Measurements from ENCODE around the gene ANKRD31. TPM values are rescaled to one million over a fixed set of nuclear protein-coding genes. Genes with fewer than 3 reads are reported as not detected.
"Not testable (repeated sequence)": the region's sequence is repeated elsewhere in the genome, so short reads cannot be mapped to it uniquely, and the experiment has no call there.

Gene ANKRD31
- total and polyA plus RNA-seq, 5 donors = 0.05 to 0.31 (median 0.14) TPM

GRCh38 chr5:75142566-75143136, 94.0 kb downstream of the ANKRD31 start:
- no peak overlapping the region for H3K27ac ChIP-seq (ENCODE audit: low read length)
- 39% methylated on average over 2 of the region's 2 CpGs for WGBS
- no peak for ATAC-seq
- no peak overlapping the region for H3K4me3 ChIP-seq (ENCODE audit: low read length)
- DNase-seq = no peak
- H3K27me3 ChIP-seq (ENCODE audit: control insufficient read depth, insufficient read depth) = no peaks in the 10 kb centered on the region
- intact Hi-C loops (cut with DNase I) = no loop called here
- no peaks in the 10 kb centered on the region for H3K9me3 ChIP-seq (ENCODE audit: control insufficient read depth, low read length)
- H3K4me1 ChIP-seq (ENCODE audit: control insufficient read depth, insufficient read depth, low read length) = no peaks in the 10 kb centered on the region

GRCh38 chr5:75140277-75140676, 96.4 kb downstream of the ANKRD31 start:
- Histone ChIP-seq H3K9me3 (ENCODE audit: control insufficient read depth, low read length) (no peaks in the 10 kb centered on the region), H3K27me3 (ENCODE audit: control insufficient read depth, insufficient read depth) (no peaks in the 10 kb centered on the region), H3K4me1 (ENCODE audit: control insufficient read depth, insufficient read depth, low read length) (no peaks in the 10 kb centered on the region), H3K27ac (ENCODE audit: low read length) (no peak overlapping the region), H3K4me3 (ENCODE audit: low read length) (no peak overlapping the region)
- ATAC-seq (no peak), DNase-seq (no peak)
- 91% methylated on average over 3 of the region's 3 CpGs for WGBS
- intact Hi-C loops (cut with DNase I) = no loop called here

GRCh38 chr5:75138689-75139088, 98.0 kb downstream of the ANKRD31 start:
- ATAC-seq = no peak

GRCh38 chr5:75130818-75131349, 105.8 kb downstream of the ANKRD31 start:
- no peaks in the 10 kb centered on the region for H3K4me1 ChIP-seq (ENCODE audit: control insufficient read depth, insufficient read depth, low read length)
- H3K9me3 ChIP-seq (ENCODE audit: control insufficient read depth, low read length) = no peaks in the 10 kb centered on the region
- intact Hi-C loops (cut with DNase I) = no loop called here
- H3K27ac ChIP-seq (ENCODE audit: low read length) = no peak overlapping the region
- 93% methylated on average over 21 of the region's 21 CpGs for WGBS
- no peaks in the 10 kb centered on the region for H3K27me3 ChIP-seq (ENCODE audit: control insufficient read depth, insufficient read depth)
- DNase-seq (no peak), ATAC-seq (no peak)
- H3K4me3 ChIP-seq (ENCODE audit: low read length) = no peak overlapping the region

More at GRCh38 chr5:75138689-75139088, 98.0 kb downstream of the ANKRD31 start:
- Histone ChIP-seq H3K4me3 (ENCODE audit: low read length) (no peak overlapping the region), H3K27ac (ENCODE audit: low read length) (no peak overlapping the region), H3K4me1 (ENCODE audit: control insufficient read depth, insufficient read depth, low read length) (no peaks in the 10 kb centered on the region), H3K9me3 (ENCODE audit: control insufficient read depth, low read length) (no peaks in the 10 kb centered on the region), H3K27me3 (ENCODE audit: control insufficient read depth, insufficient read depth) (no peaks in the 10 kb centered on the region)
- intact Hi-C loops (cut with DNase I) = no loop called here
- no peak for DNase-seq

DNA sequence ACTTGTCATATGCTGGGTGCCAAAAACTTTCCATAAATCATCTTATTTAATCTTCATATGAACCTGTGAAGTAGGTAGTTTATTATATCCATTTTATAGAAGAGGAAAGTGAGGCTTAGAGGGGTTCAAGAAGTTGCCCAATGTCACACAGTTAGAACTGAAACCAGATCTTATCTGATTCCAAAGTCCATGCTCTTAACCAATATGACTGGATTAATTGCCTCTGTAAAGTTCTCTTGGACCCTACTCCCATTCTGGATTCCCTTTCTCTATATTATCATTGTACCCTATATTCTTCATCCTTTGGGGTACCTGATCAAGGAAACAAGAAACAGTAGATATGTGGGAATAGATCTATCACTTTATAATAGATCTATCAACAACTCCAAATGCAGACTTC, 119.8 kb downstream of the ANKRD31 start:
- Histone ChIP-seq H3K4me1 (ENCODE audit: control insufficient read depth, insufficient read depth, low read length) (no peaks in the 10 kb centered on the region), H3K27ac (ENCODE audit: low read length) (no peak overlapping the region), H3K9me3 (ENCODE audit: control insufficient read depth, low read length) (no peaks in the 10 kb centered on the region), H3K4me3 (ENCODE audit: low read length) (no peak overlapping the region), H3K27me3 (ENCODE audit: control insufficient read depth, insufficient read depth) (no peaks in the 10 kb centered on the region)
- no peak for DNase-seq
- ATAC-seq = no peak
- intact Hi-C loops (cut with DNase I) = no loop called here

DNA sequence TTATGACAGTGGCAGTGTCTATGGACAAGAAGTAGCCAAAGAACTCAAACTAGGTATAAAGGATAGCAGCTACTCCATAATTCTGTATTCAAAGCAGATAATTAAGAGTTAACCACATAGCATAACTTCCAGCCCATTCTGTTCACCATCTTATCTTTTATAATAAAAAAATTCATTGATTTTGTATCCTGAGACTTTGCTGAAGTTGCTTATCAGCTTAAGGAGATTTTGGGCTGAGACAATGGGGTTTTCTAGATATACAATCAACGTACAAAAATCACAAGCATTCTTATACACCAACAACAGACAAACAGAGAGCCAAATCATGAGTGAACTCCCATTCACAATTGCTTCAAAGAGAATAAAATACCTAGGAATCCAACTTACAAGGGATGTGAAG, 122.4 kb downstream of the ANKRD31 start:
- ATAC-seq; H3K9me3 ChIP-seq (ENCODE audit: control insufficient read depth, low read length); DNase-seq; H3K4me3 ChIP-seq (ENCODE audit: low read length); H3K4me1 ChIP-seq (ENCODE audit: control insufficient read depth, insufficient read depth, low read length); H3K27me3 ChIP-seq (ENCODE audit: control insufficient read depth, insufficient read depth); H3K27ac ChIP-seq (ENCODE audit: low read length); intact Hi-C loops (cut with DNase I): not testable (repeated sequence)
- 75% methylated on average over 1 of the region's 1 CpG for WGBS

DNA sequence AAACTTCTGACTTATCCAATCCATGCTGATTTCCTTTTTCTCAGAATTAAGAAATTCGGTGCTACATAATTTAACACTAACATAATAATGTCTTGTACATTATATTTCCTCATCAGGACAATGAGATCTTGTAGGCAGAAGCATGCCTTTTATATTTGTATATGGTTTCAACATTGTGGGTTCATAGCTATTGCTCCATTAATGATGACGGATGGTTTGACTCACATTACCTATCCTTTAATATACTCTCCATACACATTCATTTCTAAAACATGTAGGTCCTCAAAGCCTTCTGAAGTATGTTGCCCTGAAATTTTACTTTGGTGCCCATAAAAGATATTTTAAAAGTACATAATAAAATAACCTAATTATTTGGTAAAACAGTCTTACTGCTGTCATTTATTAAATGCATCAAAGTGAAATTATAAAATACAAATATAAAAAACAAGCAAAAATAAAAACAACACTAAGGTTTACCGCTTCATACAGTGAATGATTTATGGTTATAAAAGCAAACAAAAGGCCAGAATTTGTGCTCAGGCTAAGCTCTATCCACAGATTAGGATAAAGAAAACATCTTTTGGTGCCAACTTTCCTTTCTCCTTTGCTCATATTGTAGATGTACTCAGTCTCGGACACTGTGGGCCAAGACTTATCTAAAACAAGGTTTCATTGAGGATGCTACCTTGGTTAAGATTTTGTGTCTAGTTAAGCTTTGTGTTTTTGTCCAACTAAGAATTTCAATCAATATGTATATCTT, 123.1 kb downstream of the ANKRD31 start:
- no peaks in the 10 kb centered on the region for H3K27me3 ChIP-seq (ENCODE audit: control insufficient read depth, insufficient read depth)
- ATAC-seq = no peak
- no peaks in the 10 kb centered on the region for H3K9me3 ChIP-seq (ENCODE audit: control insufficient read depth, low read length)
- DNase-seq = no peak
- H3K4me1 ChIP-seq (ENCODE audit: control insufficient read depth, insufficient read depth, low read length) = no peaks in the 10 kb centered on the region
- no peak overlapping the region for H3K4me3 ChIP-seq (ENCODE audit: low read length)
- intact Hi-C loops (cut with DNase I) = no loop called here
- WGBS = 80% methylated on average over 4 of the region's 4 CpGs
- no peak overlapping the region for H3K27ac ChIP-seq (ENCODE audit: low read length)

DNA sequence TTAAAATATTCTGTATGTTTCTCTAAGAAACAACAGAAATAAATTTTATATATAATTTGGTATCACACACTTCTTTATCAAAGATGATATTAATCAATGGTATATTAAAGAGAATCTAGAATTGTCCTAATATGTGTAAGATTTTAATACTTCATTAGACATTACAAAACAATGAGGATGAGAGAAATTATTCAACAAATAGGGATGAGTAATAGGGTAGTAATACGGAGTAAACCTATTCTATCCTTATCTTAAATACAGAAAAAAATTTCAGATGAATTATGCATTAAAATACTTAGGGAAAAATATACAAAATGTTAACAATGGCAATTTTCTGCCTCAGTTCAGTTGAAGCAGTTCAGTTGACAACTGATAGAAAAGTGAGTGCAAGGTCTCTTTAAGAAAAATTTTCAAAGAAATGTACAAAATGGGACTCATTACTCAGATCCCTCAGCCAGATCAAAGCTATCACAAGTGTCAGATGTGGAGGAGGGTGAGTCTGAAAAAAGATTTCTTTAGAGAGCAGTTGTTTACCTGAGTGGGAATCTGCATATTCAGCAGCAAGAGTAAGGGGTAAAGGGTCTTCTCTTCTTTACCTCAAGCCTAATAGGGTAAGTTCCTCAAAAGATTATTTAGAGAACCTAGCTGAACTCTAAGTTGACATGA, 127.6 kb downstream of the ANKRD31 start:
- ATAC-seq = no peak
- H3K4me3 ChIP-seq (ENCODE audit: low read length) = no peak overlapping the region
- WGBS = 63% methylated on average over 1 of the region's 1 CpG
- no peaks in the 10 kb centered on the region for H3K9me3 ChIP-seq (ENCODE audit: control insufficient read depth, low read length)
- no peaks in the 10 kb centered on the region for H3K4me1 ChIP-seq (ENCODE audit: control insufficient read depth, insufficient read depth, low read length)
- no peak for DNase-seq
- H3K27me3 ChIP-seq (ENCODE audit: control insufficient read depth, insufficient read depth) = no peaks in the 10 kb centered on the region
- H3K27ac ChIP-seq (ENCODE audit: low read length) = no peak overlapping the region
- intact Hi-C loops (cut with DNase I) = no loop called here

DNA sequence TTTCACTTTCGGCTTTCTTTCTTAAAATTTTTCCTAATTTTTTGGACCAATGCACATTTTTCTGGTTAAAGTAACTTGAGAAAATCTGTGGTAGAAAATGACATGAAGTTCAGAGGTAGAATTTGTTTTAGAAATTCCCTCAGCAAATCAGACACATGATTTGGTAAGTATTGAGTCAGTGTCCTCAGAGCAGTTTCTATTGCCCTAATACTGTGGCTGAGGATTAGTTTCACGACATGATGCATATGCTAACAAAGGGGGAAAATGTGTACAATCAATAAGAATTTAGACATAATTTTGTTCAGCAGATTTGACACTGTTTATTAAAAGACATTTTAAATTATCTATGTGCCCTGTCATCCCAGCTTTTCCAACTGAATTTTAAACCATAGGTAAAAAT, 128.2 kb downstream of the ANKRD31 start:
- no peak overlapping the region for H3K27ac ChIP-seq (ENCODE audit: low read length)
- H3K9me3 ChIP-seq (ENCODE audit: control insufficient read depth, low read length) = no peaks in the 10 kb centered on the region
- ATAC-seq = no peak
- H3K27me3 ChIP-seq (ENCODE audit: control insufficient read depth, insufficient read depth) = no peaks in the 10 kb centered on the region
- intact Hi-C loops (cut with DNase I) = no loop called here
- no peak for DNase-seq
- no peak overlapping the region for H3K4me3 ChIP-seq (ENCODE audit: low read length)
- no peaks in the 10 kb centered on the region for H3K4me1 ChIP-seq (ENCODE audit: control insufficient read depth, insufficient read depth, low read length)
- 76% methylated on average over 2 of the region's 2 CpGs for WGBS

- H3K27me3 ChIP-seq (ENCODE audit: control insufficient read depth, insufficient read depth); DNase-seq; intact Hi-C loops (cut with DNase I); H3K4me1 ChIP-seq (ENCODE audit: control insufficient read depth, insufficient read depth, low read length); H3K4me3 ChIP-seq (ENCODE audit: low read length); ATAC-seq; H3K9me3 ChIP-seq (ENCODE audit: control insufficient read depth, low read length); H3K27ac ChIP-seq (ENCODE audit: low read length): not testable (repeated sequence)
- 67% methylated on average over 3 of the region's 3 CpGs for WGBS
These were observed 140.7 kb downstream of the ANKRD31 start for GRCh38 chr5:75095956-75096355.

GRCh38 chr5:75091597-75091996, 145.1 kb downstream of the ANKRD31 start:
- no peak overlapping the region for H3K27ac ChIP-seq (ENCODE audit: low read length)
- no peaks in the 10 kb centered on the region for H3K27me3 ChIP-seq (ENCODE audit: control insufficient read depth, insufficient read depth)
- no peak overlapping the region for H3K4me3 ChIP-seq (ENCODE audit: low read length)
- intact Hi-C loops (cut with DNase I) = no loop called here
- no peaks in the 10 kb centered on the region for H3K9me3 ChIP-seq (ENCODE audit: control insufficient read depth, low read length)
- no peak for DNase-seq
- no peak for ATAC-seq
- 82% methylated on average over 3 of the region's 3 CpGs for WGBS
- no peaks in the 10 kb centered on the region for H3K4me1 ChIP-seq (ENCODE audit: control insufficient read depth, insufficient read depth, low read length)

All from right cardiac atrium (tissue), 5 donors.